ENCODE results near the gene HACD3. TPM values are rescaled to one million over a fixed set of nuclear protein-coding genes. Genes with fewer than 3 reads are reported as not detected.
"Not testable (repeated sequence)": the region's sequence is repeated elsewhere in the genome, so short reads cannot be mapped to it uniquely, and the experiment has no call there.

Gene HACD3
- total and polyA plus RNA-seq, 9 donors: 39.2 to 96.6 (median 58.0) TPM

GRCh38 chr15:65612949-65613744 lies 82.9 kb downstream of the HACD3 start:
- WGBS, 3 donors: 76 to 85% (median 77%) methylated on average over 6 of the region's 6 CpGs
- Histone ChIP-seq H3K27ac (no peak overlapping the region), H3K9me3 (no peaks in the 10 kb centered on the region), H3K36me3 (no peaks in the 10 kb centered on the region), H3K27me3 (no peaks in the 10 kb centered on the region), H3K4me3 (no peak overlapping the region), H3K4me1 (ENCODE audit: insufficient read depth) (peaks cover 14% of the 10 kb centered on the region)
- no peak for DNase-seq
- intact Hi-C loops (cut with DNase I): no loop called here
- TF ChIP-seq POLR2A (IDR thresholded peaks at IDR 0.05) (no peak), CTCF (IDR thresholded peaks at IDR 0.05) (no peak), EP300 (IDR thresholded peaks at IDR 0.05) (no peak)

- H3K9me3 ChIP-seq; H3K27ac ChIP-seq; H3K36me3 ChIP-seq; H3K27me3 ChIP-seq; intact Hi-C loops (cut with DNase I); H3K4me3 ChIP-seq; DNase-seq; H3K4me1 ChIP-seq (ENCODE audit: insufficient read depth): not testable (repeated sequence)
- 92 to 97% (median 94%) methylated on average over 1 of the region's 1 CpG for WGBS, 3 donors
Observed at GRCh38 chr15:65615887-65616286, 85.6 kb downstream of the HACD3 start.

GRCh38 chr15:65618560-65619109 lies 88.4 kb downstream of the HACD3 start:
- no peak for DNase-seq
- no peak overlapping the region for H3K4me3 ChIP-seq
- H3K9me3 ChIP-seq: no peaks in the 10 kb centered on the region
- no peaks in the 10 kb centered on the region for H3K4me1 ChIP-seq (ENCODE audit: insufficient read depth)
- no peak overlapping the region for H3K27ac ChIP-seq
- H3K36me3 ChIP-seq: no peaks in the 10 kb centered on the region
- WGBS, 3 donors: 61 to 67% (median 64%) methylated on average over 5 of the region's 5 CpGs
- intact Hi-C loops (cut with DNase I): no loop called here
- no peak for TF ChIP-seq EP300 (IDR thresholded peaks at IDR 0.05)
- no peak for TF ChIP-seq CTCF (IDR thresholded peaks at IDR 0.05)
- no peak for TF ChIP-seq POLR2A (IDR thresholded peaks at IDR 0.05)
- no peaks in the 10 kb centered on the region for H3K27me3 ChIP-seq

GRCh38 chr15:65619626-65620290 lies 89.5 kb downstream of the HACD3 start:
- Histone ChIP-seq H3K36me3 (no peaks in the 10 kb centered on the region), H3K4me3 (no peak overlapping the region), H3K27me3 (no peaks in the 10 kb centered on the region), H3K4me1 (ENCODE audit: insufficient read depth) (no peaks in the 10 kb centered on the region), H3K9me3 (no peaks in the 10 kb centered on the region), H3K27ac (no peak overlapping the region)
- TF ChIP-seq CTCF (IDR thresholded peaks at IDR 0.05): no peak
- TF ChIP-seq POLR2A (IDR thresholded peaks at IDR 0.05): no peak
- intact Hi-C loops (cut with DNase I): no loop called here
- no peak for DNase-seq
- 68 to 78% (median 77%) methylated on average over 5 of the region's 5 CpGs for WGBS, 3 donors

GRCh38 chr15:65620833-65621232 lies 90.6 kb downstream of the HACD3 start:
- no peaks in the 10 kb centered on the region for H3K27me3 ChIP-seq
- H3K36me3 ChIP-seq: no peaks in the 10 kb centered on the region
- no peaks in the 10 kb centered on the region for H3K4me1 ChIP-seq (ENCODE audit: insufficient read depth)
- no peaks in the 10 kb centered on the region for H3K9me3 ChIP-seq
- H3K27ac ChIP-seq: no peak overlapping the region
- intact Hi-C loops (cut with DNase I): no loop called here
- no peak for DNase-seq
- no peak overlapping the region for H3K4me3 ChIP-seq
- TF ChIP-seq EP300 (IDR thresholded peaks at IDR 0.05) (no peak), POLR2A (IDR thresholded peaks at IDR 0.05) (no peak), CTCF (IDR thresholded peaks at IDR 0.05) (no peak)
- WGBS, 3 donors: 89 to 93% (median 92%) methylated on average over 2 of the region's 2 CpGs
